ENCODE data around the gene MAK.
"Not testable (repeated sequence)": the region's sequence is repeated elsewhere in the genome, so short reads cannot be mapped to it uniquely, and the experiment has no call there.

MAK gene

GRCh38 chr6:10838794-10839333, 525 bp upstream of the MAK start:
- peak; percentile 69 for DNase-seq
- Mint-ChIP-seq H3K27ac (peak overlapping the region; percentile 96), H3K4me1 (peaks cover 9 to 27% of the 10 kb centered on the region in 2 donors), H3K36me3 (peaks cover 6 to 7% of the 10 kb centered on the region in 2 donors), H3K4me3 (peak overlapping the region; percentile 83 to 85), H3K9me3 (peaks cover 3 to 6% of the 10 kb centered on the region in 2 donors), H3K27me3 (peaks cover 40 to 59% of the 10 kb centered on the region in 2 donors)
- ATAC-seq (replicated peaks): peak; percentile 82 to 83

- H3K4me1 Mint-ChIP-seq: peaks cover 9 to 27% of the 10 kb centered on the region in 2 donors
- DNase-seq (no peak), ATAC-seq (replicated peaks) (peak in 1 of 2 donors; percentile 6)
- H3K27me3 Mint-ChIP-seq: peaks cover 40 to 54% of the 10 kb centered on the region in 2 donors
- H3K4me3 Mint-ChIP-seq: peak overlapping the region; percentile 83 to 85
- peaks cover 3 to 6% of the 10 kb centered on the region in 2 donors for H3K9me3 Mint-ChIP-seq
- H3K36me3 Mint-ChIP-seq: peaks cover 4 to 6% of the 10 kb centered on the region in 2 donors
- H3K27ac Mint-ChIP-seq: peak overlapping the region; percentile 96
These were observed 731 bp downstream of the MAK start for GRCh38 chr6:10837622-10837994.

GRCh38 chr6:10837009-10837621, 1.2 kb downstream of the MAK start:
- DNase-seq: no peak
- Mint-ChIP-seq H3K9me3 (peaks cover 3 to 6% of the 10 kb centered on the region in 2 donors), H3K4me3 (peak overlapping the region; percentile 83 to 85), H3K4me1 (peaks cover 9 to 27% of the 10 kb centered on the region in 2 donors), H3K36me3 (peaks cover 4 to 6% of the 10 kb centered on the region in 2 donors), H3K27me3 (peaks cover 40 to 54% of the 10 kb centered on the region in 2 donors), H3K27ac (peak overlapping the region; percentile 96)
- ATAC-seq (replicated peaks): no peak

GRCh38 chr6:10834823-10835222, 3.5 kb downstream of the MAK start:
- Mint-ChIP-seq H3K9me3 (peaks cover 3 to 6% of the 10 kb centered on the region in 2 donors), H3K4me3 (no peak overlapping the region), H3K36me3 (peaks cover 4 to 6% of the 10 kb centered on the region in 2 donors), H3K4me1 (peaks cover 9 to 27% of the 10 kb centered on the region in 2 donors), H3K27ac (no peak overlapping the region), H3K27me3 (peaks cover 26 to 39% of the 10 kb centered on the region in 2 donors)
- no peak for ATAC-seq (replicated peaks)
- DNase-seq: no peak

- Mint-ChIP-seq H3K9me3 (peaks cover 3 to 6% of the 10 kb centered on the region in 2 donors), H3K27ac (no peak overlapping the region), H3K4me3 (no peak overlapping the region), H3K4me1 (no peaks in the 10 kb centered on the region), H3K36me3 (peaks cover 6 to 13% of the 10 kb centered on the region in 2 donors), H3K27me3 (peaks cover 22 to 26% of the 10 kb centered on the region in 2 donors)
- no peak for DNase-seq
- ATAC-seq (replicated peaks): peak; percentile 45 to 52
These were observed 6.7 kb downstream of the MAK start for GRCh38 chr6:10831609-10832008.

GRCh38 chr6:10824819-10825218, 13.5 kb downstream of the MAK start:
- Mint-ChIP-seq H3K27me3 (no peaks in the 10 kb centered on the region), H3K9me3 (peaks cover 0 to 1% of the 10 kb centered on the region in 2 donors), H3K4me3 (no peak overlapping the region), H3K27ac (no peak overlapping the region), H3K4me1 (no peaks in the 10 kb centered on the region), H3K36me3 (peaks cover 2 to 15% of the 10 kb centered on the region in 2 donors)
- ATAC-seq (replicated peaks): no peak
- DNase-seq: no peak

GRCh38 chr6:10824297-10824696, 14.0 kb downstream of the MAK start:
- Mint-ChIP-seq H3K4me3 (no peak overlapping the region), H3K36me3 (peaks cover 2 to 15% of the 10 kb centered on the region in 2 donors), H3K4me1 (no peaks in the 10 kb centered on the region), H3K27me3 (no peaks in the 10 kb centered on the region), H3K9me3 (peaks cover 0 to 1% of the 10 kb centered on the region in 2 donors), H3K27ac (no peak overlapping the region)
- ATAC-seq (replicated peaks) (no peak), DNase-seq (no peak)

GRCh38 chr6:10814176-10814575, 24.2 kb downstream of the MAK start:
- H3K36me3 Mint-ChIP-seq: peaks cover 0 to 15% of the 10 kb centered on the region in 2 donors
- ATAC-seq (replicated peaks); H3K27ac Mint-ChIP-seq; H3K4me3 Mint-ChIP-seq; DNase-seq; H3K4me1 Mint-ChIP-seq; H3K9me3 Mint-ChIP-seq; H3K27me3 Mint-ChIP-seq: not testable (repeated sequence)

- Mint-ChIP-seq H3K4me1 (peaks cover 0 to 5% of the 10 kb centered on the region in 2 donors), H3K27me3 (no peaks in the 10 kb centered on the region), H3K27ac (no peak overlapping the region), H3K36me3 (peaks cover 11 to 16% of the 10 kb centered on the region in 2 donors), H3K4me3 (no peak overlapping the region), H3K9me3 (no peaks in the 10 kb centered on the region)
- ATAC-seq (replicated peaks) (no peak), DNase-seq (no peak)
These were observed 29.2 kb downstream of the MAK start for GRCh38 chr6:10809098-10809497.

GRCh38 chr6:10808376-10808775, 30.0 kb downstream of the MAK start:
- DNase-seq: no peak
- ATAC-seq (replicated peaks): no peak
- Mint-ChIP-seq H3K27ac (no peak overlapping the region), H3K9me3 (no peaks in the 10 kb centered on the region), H3K36me3 (peaks cover 11 to 16% of the 10 kb centered on the region in 2 donors), H3K27me3 (no peaks in the 10 kb centered on the region), H3K4me1 (peaks cover 0 to 5% of the 10 kb centered on the region in 2 donors), H3K4me3 (no peak overlapping the region)

- peaks cover 0 to 5% of the 10 kb centered on the region in 2 donors for H3K4me1 Mint-ChIP-seq
- peaks cover 7 to 20% of the 10 kb centered on the region in 2 donors for H3K36me3 Mint-ChIP-seq
- no peak overlapping the region for H3K4me3 Mint-ChIP-seq
- H3K9me3 Mint-ChIP-seq: no peaks in the 10 kb centered on the region
- DNase-seq: peak; percentile 41
- H3K27ac Mint-ChIP-seq: no peak overlapping the region
- peak; percentile 91 to 97 for ATAC-seq (replicated peaks)
- no peaks in the 10 kb centered on the region for H3K27me3 Mint-ChIP-seq
These were observed 37.0 kb downstream of the MAK start for GRCh38 chr6:10801224-10801848.

- no peak for DNase-seq
- H3K9me3 Mint-ChIP-seq: no peaks in the 10 kb centered on the region
- H3K4me3 Mint-ChIP-seq: no peak overlapping the region
- no peak for ATAC-seq (replicated peaks)
- H3K27ac Mint-ChIP-seq: no peak overlapping the region
- H3K27me3 Mint-ChIP-seq: no peaks in the 10 kb centered on the region
- peaks cover 5 to 17% of the 10 kb centered on the region in 2 donors for H3K36me3 Mint-ChIP-seq
- peaks cover 0 to 2% of the 10 kb centered on the region in 2 donors for H3K4me1 Mint-ChIP-seq
These were observed 37.5 kb downstream of the MAK start for GRCh38 chr6:10800810-10801209.

- Mint-ChIP-seq H3K4me3 (no peak overlapping the region), H3K27me3 (no peaks in the 10 kb centered on the region), H3K4me1 (peaks cover 2 to 10% of the 10 kb centered on the region in 2 donors), H3K36me3 (peaks cover 13 to 23% of the 10 kb centered on the region in 2 donors), H3K9me3 (no peaks in the 10 kb centered on the region), H3K27ac (no peak overlapping the region)
- ATAC-seq (replicated peaks) (peak; percentile 16 to 27), DNase-seq (no peak)
These were observed 44.1 kb downstream of the MAK start for GRCh38 chr6:10794239-10794638.

GRCh38 chr6:10793695-10794094, 44.6 kb downstream of the MAK start:
- peaks cover 2 to 10% of the 10 kb centered on the region in 2 donors for H3K4me1 Mint-ChIP-seq
- no peaks in the 10 kb centered on the region for H3K9me3 Mint-ChIP-seq
- no peak for DNase-seq
- no peaks in the 10 kb centered on the region for H3K27me3 Mint-ChIP-seq
- ATAC-seq (replicated peaks): peak; percentile 83 to 93
- no peak overlapping the region for H3K4me3 Mint-ChIP-seq
- no peak overlapping the region for H3K27ac Mint-ChIP-seq
- H3K36me3 Mint-ChIP-seq: peaks cover 15 to 27% of the 10 kb centered on the region in 2 donors

- no peaks in the 10 kb centered on the region for H3K9me3 Mint-ChIP-seq
- H3K4me1 Mint-ChIP-seq: peaks cover 2 to 10% of the 10 kb centered on the region in 2 donors
- peaks cover 15 to 27% of the 10 kb centered on the region in 2 donors for H3K36me3 Mint-ChIP-seq
- no peaks in the 10 kb centered on the region for H3K27me3 Mint-ChIP-seq
- no peak for DNase-seq
- no peak overlapping the region for H3K4me3 Mint-ChIP-seq
- H3K27ac Mint-ChIP-seq: no peak overlapping the region
- no peak for ATAC-seq (replicated peaks)
These were observed 45.3 kb downstream of the MAK start for GRCh38 chr6:10793035-10793434.

Measured in stimulated activated naive B cell treated with anti-CD40 and anti-IgM and Interleukin-4, amounts not matched to agents 10 μg/mL and 1 μg/mL and 100 μg/mL, for 72 hours (primary cell).